GM12891 (cell line): ENCODE results near the gene ARID4A.

Source experiments
- PAX5 ChIP-seq: IDR thresholded peaks from 2 replicates; pipeline ENCODE4 v1.6.1; 2011; ENCODE audit warnings: low read length, moderate library complexity, mild to moderate bottlenecking; ENCODE audit not compliant: insufficient read depth, severe bottlenecking
- POLR2A ChIP-seq: IDR thresholded peaks from 2 replicates; pipeline ENCODE4 v1.6.1; 2011; ENCODE audit warnings: low read depth, low read length, control low read depth
- POLR2AphosphoS5 ChIP-seq: IDR thresholded peaks from 2 replicates; pipeline ENCODE4 v1.6.1; 2011; ENCODE audit warnings: low read depth, low read length, control low read depth
- SPI1 ChIP-seq: IDR thresholded peaks from 2 replicates; pipeline ENCODE4 v1.6.1; 2011; ENCODE audit warnings: low read depth, low read length, control low read depth

DNA sequence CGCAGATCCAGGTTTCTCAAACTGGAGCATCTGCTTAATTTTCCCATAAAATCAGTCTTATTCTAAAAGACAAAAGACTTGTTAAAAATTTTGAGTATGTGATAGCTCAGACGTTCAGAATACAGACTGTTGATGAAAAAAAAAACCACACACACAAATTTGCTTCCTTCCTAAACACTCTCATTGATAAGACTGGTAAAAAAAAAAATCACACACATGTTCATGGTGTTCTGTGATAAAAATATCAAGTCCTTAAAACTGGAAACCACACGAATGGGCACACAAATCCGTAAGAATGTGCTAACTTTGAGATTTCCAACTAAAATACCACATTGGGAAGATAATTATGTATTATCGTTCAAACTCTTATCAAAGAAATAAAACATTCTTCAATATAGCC lies 6.7 kb upstream of the ARID4A start:
- TF ChIP-seq POLR2AphosphoS5: no peak
- no peak for TF ChIP-seq SPI1
- no peak for TF ChIP-seq POLR2A
- TF ChIP-seq PAX5: no peak
